PFSK-1 (cell line): ENCODE data around the gene MRPL10.

ENCODE experiments used
- POLR2AphosphoS5 ChIP-seq: IDR thresholded peaks from 2 replicates; pipeline ENCODE4 v1.6.1; 2012; ENCODE audit warnings: low read depth, mild to moderate bottlenecking, control low read depth, low read length, moderate library complexity
- SIN3A ChIP-seq: IDR thresholded peaks from 2 replicates; pipeline ENCODE4 v1.6.1; 2012; ENCODE audit warnings: mild to moderate bottlenecking, low read length, moderate library complexity, borderline replicate concordance; ENCODE audit not compliant: insufficient read depth
- TAF1 ChIP-seq: IDR thresholded peaks from 2 replicates; pipeline ENCODE4 v1.6.1; 2012; ENCODE audit warnings: low read length, control low read depth, borderline replicate concordance; ENCODE audit not compliant: insufficient read depth

- no peak for TF ChIP-seq POLR2AphosphoS5
- no peak for TF ChIP-seq SIN3A
- no peak for TF ChIP-seq TAF1
These were observed 40.3 kb downstream of the MRPL10 start for GRCh38 chr17:47791025-47791424.
